CD4-positive, CD25-positive, alpha-beta regulatory T cell (primary cell): ENCODE results near the gene WDR59. TPM values are rescaled to one million over a fixed set of nuclear protein-coding genes. Genes with fewer than 3 reads are reported as not detected.
A peak's percentile ranks its signal among the peaks of the same experiment; 100 is the strongest.

Experiments used
- ATAC-seq, 2 donors: fragments of 150-1000 bp; cut with Tn5 transposase; one replicate each; pipeline ENCODE4 v1.10.0; 2021; ENCODE audit warnings: low read depth in 2 of 2, moderate number of reproducible peaks in 2 of 2, moderate library complexity in 1 of 2
- DNase-seq, 3 donors: peaks; one replicate each; pipeline versions ENCODE4 v3.0.0 to v3.0.0-alpha.2; 2012 to 2022; ENCODE audit warnings: mixed read lengths in 1 of 3
- H3K27ac ChIP-seq: one replicate; pipeline ENCODE4 v1.7.0; 2013; ENCODE audit warnings: mild to moderate bottlenecking, low read length; ENCODE audit not compliant: insufficient read depth, poor library complexity, severe bottlenecking
- H3K27me3 ChIP-seq: one replicate; pipeline ENCODE4 v1.7.0; 2013; ENCODE audit warnings: low read length; ENCODE audit not compliant: control insufficient read depth, insufficient read depth
- H3K36me3 ChIP-seq: one replicate; pipeline ENCODE4 v1.7.0; 2013; ENCODE audit warnings: mild to moderate bottlenecking, low read length, moderate library complexity; ENCODE audit not compliant: control insufficient read depth, insufficient read depth
- H3K4me1 ChIP-seq: 2 replicates; pipeline ENCODE4 v1.7.0; 2013; ENCODE audit warnings: mild to moderate bottlenecking, low read length; ENCODE audit not compliant: insufficient read depth, control insufficient read depth, poor library complexity, severe bottlenecking
- H3K4me3 ChIP-seq: one replicate; pipeline ENCODE4 v1.7.0; 2013; ENCODE audit warnings: low read depth, mild to moderate bottlenecking, low read length, moderate library complexity
- H3K9me3 ChIP-seq, 2 experiments: 1 replicate in 1 of 2; 2 replicates in 1 of 2; pipeline ENCODE4 v1.7.0; 2013; ENCODE audit warnings: low read length in 2 of 2, mild to moderate bottlenecking in 1 of 2, moderate library complexity in 1 of 2; ENCODE audit not compliant: control insufficient read depth in 2 of 2
- H3K27ac Mint-ChIP-seq, 3 donors: one replicate each; pipeline ENCODE4 v1.8.0; 2020 to 2022; ENCODE audit warnings: mild to moderate bottlenecking in 3 of 3, mixed read lengths in 3 of 3, moderate library complexity in 2 of 3
- H3K27me3 Mint-ChIP-seq: one replicate; pipeline ENCODE4 v1.8.0; 2022; ENCODE audit warnings: mild to moderate bottlenecking, mixed read lengths
- H3K36me3 Mint-ChIP-seq: one replicate; pipeline ENCODE4 v1.8.0; 2020; ENCODE audit warnings: mixed read lengths
- H3K4me1 Mint-ChIP-seq, 4 donors: one replicate each; pipeline ENCODE4 v1.8.0; 2020 to 2022; ENCODE audit warnings: mixed read lengths in 4 of 4, mild to moderate bottlenecking in 1 of 4
- H3K4me3 Mint-ChIP-seq, 4 donors: one replicate each; pipeline ENCODE4 v1.8.0; 2020 to 2022; ENCODE audit warnings: mild to moderate bottlenecking in 4 of 4, mixed read lengths in 4 of 4, moderate library complexity in 3 of 4
- H3K9me3 Mint-ChIP-seq, 7 donors: one replicate each; pipeline ENCODE4 v1.8.0; 2020 to 2022; ENCODE audit warnings: mixed read lengths in 7 of 7, mild to moderate bottlenecking in 3 of 7, moderate library complexity in 2 of 7
- polyA plus RNA-seq, 4 donors: library from polyadenylated mRNA; unstranded; fragments of 300-500 nt; fragmentation: Illumina TruSeq; gene quantifications; one replicate each; pipeline ENCODE4 v1.2.3, GENCODE V29; 2021
- total RNA-seq: library from RNA; stranded (reverse); gene quantifications from one replicate; pipeline ENCODE4 v1.2.3, GENCODE V29; 2022

Gene WDR59
- total and polyA plus RNA-seq, 5 donors from 2014 or later = 11.4 to 89.2 (median 14.3) TPM

- Mint-ChIP-seq H3K27me3 (no peaks in the 10 kb centered on the region), H3K4me1 (peaks cover 6 to 40% (median 11%) of the 10 kb centered on the region in 4 donors), H3K4me3 (no peak overlapping the region), H3K27ac (peak overlapping the region in 2 of 3 donors; percentile 15 to 23), H3K9me3 (no peaks in the 10 kb centered on the region), H3K36me3 (no peaks in the 10 kb centered on the region)
- peaks cover 10% of the 10 kb centered on the region for H3K4me1 ChIP-seq
- ATAC-seq (no peak), DNase-seq (no peak)
- H3K4me3 ChIP-seq = no peak overlapping the region
- H3K9me3 ChIP-seq = no peaks in the 10 kb centered on the region
- no peaks in the 10 kb centered on the region for H3K36me3 ChIP-seq
- H3K27ac ChIP-seq = no peak overlapping the region
- no peaks in the 10 kb centered on the region for H3K27me3 ChIP-seq
These were observed 22.5 kb upstream of the WDR59 start for GRCh38 chr16:75007443-75007842.

- H3K4me3 ChIP-seq = no peak overlapping the region
- peaks cover 2% of the 10 kb centered on the region for H3K4me1 ChIP-seq
- DNase-seq (no peak), ATAC-seq (no peak)
- no peaks in the 10 kb centered on the region for H3K27me3 ChIP-seq
- H3K36me3 Mint-ChIP-seq = no peaks in the 10 kb centered on the region
- no peaks in the 10 kb centered on the region for H3K36me3 ChIP-seq
- H3K9me3 ChIP-seq = no peaks in the 10 kb centered on the region
- H3K4me3 Mint-ChIP-seq = no peak overlapping the region
- H3K4me1 Mint-ChIP-seq = peaks cover 4 to 42% (median 11%) of the 10 kb centered on the region in 4 donors
- H3K27ac Mint-ChIP-seq = no peak overlapping the region
- H3K9me3 Mint-ChIP-seq = no peaks in the 10 kb centered on the region
- no peak overlapping the region for H3K27ac ChIP-seq
- H3K27me3 Mint-ChIP-seq = no peaks in the 10 kb centered on the region
These were observed 20.8 kb upstream of the WDR59 start for GRCh38 chr16:75005697-75006096.

GRCh38 chr16:75004460-75004859 lies 19.5 kb upstream of the WDR59 start:
- no peaks in the 10 kb centered on the region for H3K36me3 ChIP-seq
- H3K27ac ChIP-seq = no peak overlapping the region
- peaks cover 13% of the 10 kb centered on the region for H3K4me1 ChIP-seq
- Mint-ChIP-seq H3K36me3 (no peaks in the 10 kb centered on the region), H3K27me3 (no peaks in the 10 kb centered on the region), H3K4me1 (peaks cover 12 to 49% (median 14%) of the 10 kb centered on the region in 4 donors), H3K4me3 (peak overlapping the region in 1 of 4 donors; percentile 73), H3K27ac (no peak overlapping the region), H3K9me3 (no peaks in the 10 kb centered on the region)
- no peak for ATAC-seq
- no peak for DNase-seq
- H3K27me3 ChIP-seq = no peaks in the 10 kb centered on the region
- H3K9me3 ChIP-seq = no peaks in the 10 kb centered on the region
- no peak overlapping the region for H3K4me3 ChIP-seq

- Histone ChIP-seq H3K9me3 (no peaks in the 10 kb centered on the region), H3K27ac (no peak overlapping the region), H3K4me3 (no peak overlapping the region), H3K27me3 (no peaks in the 10 kb centered on the region), H3K4me1 (peaks cover 16% of the 10 kb centered on the region), H3K36me3 (no peaks in the 10 kb centered on the region)
- DNase-seq (no peak), ATAC-seq (no peak)
- Mint-ChIP-seq H3K4me1 (peaks cover 11 to 44% (median 14%) of the 10 kb centered on the region in 4 donors), H3K27ac (no peak overlapping the region), H3K27me3 (no peaks in the 10 kb centered on the region), H3K9me3 (no peaks in the 10 kb centered on the region), H3K4me3 (peak overlapping the region in 2 of 4 donors; percentile 24 to 73), H3K36me3 (no peaks in the 10 kb centered on the region)
These were observed 19.0 kb upstream of the WDR59 start for GRCh38 chr16:75003931-75004330.

- peaks cover 24% of the 10 kb centered on the region for H3K4me1 ChIP-seq
- no peaks in the 10 kb centered on the region for H3K27me3 ChIP-seq
- Mint-ChIP-seq H3K9me3 (no peaks in the 10 kb centered on the region), H3K4me3 (peak overlapping the region in 2 of 4 donors; percentile 59 to 71), H3K27me3 (peaks cover 5% of the 10 kb centered on the region), H3K4me1 (peaks cover 12 to 46% (median 17%) of the 10 kb centered on the region in 4 donors), H3K36me3 (no peaks in the 10 kb centered on the region), H3K27ac (no peak overlapping the region)
- H3K27ac ChIP-seq = no peak overlapping the region
- DNase-seq (no peak), ATAC-seq (no peak)
- no peaks in the 10 kb centered on the region for H3K36me3 ChIP-seq
- H3K4me3 ChIP-seq = no peak overlapping the region
- no peaks in the 10 kb centered on the region for H3K9me3 ChIP-seq
These were observed 17.6 kb upstream of the WDR59 start for GRCh38 chr16:75002474-75002873.

- H3K4me1 Mint-ChIP-seq = peaks cover 12 to 46% (median 17%) of the 10 kb centered on the region in 4 donors
- H3K4me3 Mint-ChIP-seq = peak overlapping the region; percentile 85 to 93 (median 88)
- H3K36me3 Mint-ChIP-seq = no peaks in the 10 kb centered on the region
- H3K4me1 ChIP-seq = peaks cover 24% of the 10 kb centered on the region
- H3K9me3 Mint-ChIP-seq = no peaks in the 10 kb centered on the region
- H3K9me3 ChIP-seq = no peaks in the 10 kb centered on the region
- no peak for ATAC-seq
- peak overlapping the region in 1 of 3 donors; percentile 78 for H3K27ac Mint-ChIP-seq
- no peaks in the 10 kb centered on the region for H3K27me3 ChIP-seq
- H3K4me3 ChIP-seq = peak overlapping the region; percentile 59
- H3K27me3 Mint-ChIP-seq = peaks cover 14% of the 10 kb centered on the region
- H3K27ac ChIP-seq = peak overlapping the region; percentile 19
- DNase-seq = no peak
- H3K36me3 ChIP-seq = no peaks in the 10 kb centered on the region
These were observed 15.7 kb upstream of the WDR59 start for GRCh38 chr16:75000481-75001081.

- peak overlapping the region; percentile 85 to 93 (median 88) for H3K4me3 Mint-ChIP-seq
- Histone ChIP-seq H3K36me3 (no peaks in the 10 kb centered on the region), H3K27me3 (no peaks in the 10 kb centered on the region), H3K9me3 (no peaks in the 10 kb centered on the region), H3K4me1 (peaks cover 24% of the 10 kb centered on the region), H3K4me3 (peak overlapping the region; percentile 59), H3K27ac (peak overlapping the region; percentile 55)
- H3K9me3 Mint-ChIP-seq = no peaks in the 10 kb centered on the region
- peak; percentile 70 to 71 for ATAC-seq
- H3K36me3 Mint-ChIP-seq = no peaks in the 10 kb centered on the region
- peaks cover 14% of the 10 kb centered on the region for H3K27me3 Mint-ChIP-seq
- H3K4me1 Mint-ChIP-seq = peaks cover 12 to 42% (median 17%) of the 10 kb centered on the region in 4 donors
- DNase-seq = peak; percentile 50 to 75 (median 71)
- peak overlapping the region in 2 of 3 donors; percentile 42 to 78 for H3K27ac Mint-ChIP-seq
These were observed 14.9 kb upstream of the WDR59 start for GRCh38 chr16:74999609-75000480.
